Frontal cortex (tissue), 4 donors: Measurements from ENCODE around the gene MSMB. TPM values are rescaled to one million over a fixed set of nuclear protein-coding genes. Genes with fewer than 3 reads are reported as not detected.
"Not testable (repeated sequence)": the region's sequence is repeated elsewhere in the genome, so short reads cannot be mapped to it uniquely, and the experiment has no call there.

Experiments
- DNase-seq, 2 donors: peaks; one replicate each; pipeline ENCODE4 v3.0.0; 2012; ENCODE audit warnings: low spot score in 2 of 2
- FAIRE-seq: peaks from 2 replicates; lab custom pipeline; 2012; peaks lifted over from hg19 to GRCh38; lab: Jason Lieb, UNC
- total RNA-seq: library from RNA; depleted of rRNA; stranded (reverse); fragments of >200 nt; gene quantifications from one replicate; pipeline ENCODE4 v1.2.3, GENCODE V29; 2014
- donor health status: control.
- donor health status: control.
- donor health status: control.

The MSMB gene
- total RNA-seq, 1 donor from 2014 or later, result not detected

DNA sequence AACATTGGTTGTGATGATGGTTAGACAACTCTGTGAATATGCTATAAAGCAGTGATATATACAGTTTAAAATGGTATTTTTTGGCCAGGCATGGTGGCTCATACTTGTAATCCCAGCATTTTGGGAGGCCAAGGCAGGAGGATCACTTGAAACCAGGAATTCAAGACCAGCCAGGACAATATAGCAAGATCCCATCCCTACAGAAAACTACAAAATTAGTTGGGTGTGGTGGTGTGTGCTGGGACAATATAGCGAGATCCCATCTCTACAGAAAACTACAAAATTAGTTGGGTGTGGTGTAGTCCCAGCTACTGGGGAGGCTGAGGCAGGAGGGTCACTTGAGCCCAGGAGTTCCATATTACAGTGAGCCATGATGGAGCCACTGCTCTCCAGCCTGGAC is 27.5 kb upstream of the MSMB start:
- DNase-seq (no peak), FAIRE-seq (no peak)

DNA sequence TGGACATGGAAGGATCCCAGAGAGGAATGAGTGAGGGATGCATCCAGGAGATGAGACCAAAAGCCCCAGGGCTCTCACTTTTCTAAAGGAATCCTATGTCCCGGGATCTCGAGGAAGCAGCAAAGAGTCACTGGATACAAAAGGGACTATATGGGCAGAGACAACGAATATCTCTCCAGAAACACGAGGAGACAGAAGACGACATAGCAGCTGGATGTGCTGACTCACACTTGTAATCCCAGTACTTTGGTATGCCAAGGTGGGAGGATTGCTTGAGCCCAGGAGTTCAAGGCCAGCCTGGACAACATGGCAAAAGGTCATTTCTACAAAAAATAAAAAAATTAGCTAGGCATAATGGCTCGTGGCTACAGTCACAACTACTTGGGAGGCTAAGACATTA is 24.7 kb upstream of the MSMB start:
- DNase-seq (no peak), FAIRE-seq (no peak)

DNA sequence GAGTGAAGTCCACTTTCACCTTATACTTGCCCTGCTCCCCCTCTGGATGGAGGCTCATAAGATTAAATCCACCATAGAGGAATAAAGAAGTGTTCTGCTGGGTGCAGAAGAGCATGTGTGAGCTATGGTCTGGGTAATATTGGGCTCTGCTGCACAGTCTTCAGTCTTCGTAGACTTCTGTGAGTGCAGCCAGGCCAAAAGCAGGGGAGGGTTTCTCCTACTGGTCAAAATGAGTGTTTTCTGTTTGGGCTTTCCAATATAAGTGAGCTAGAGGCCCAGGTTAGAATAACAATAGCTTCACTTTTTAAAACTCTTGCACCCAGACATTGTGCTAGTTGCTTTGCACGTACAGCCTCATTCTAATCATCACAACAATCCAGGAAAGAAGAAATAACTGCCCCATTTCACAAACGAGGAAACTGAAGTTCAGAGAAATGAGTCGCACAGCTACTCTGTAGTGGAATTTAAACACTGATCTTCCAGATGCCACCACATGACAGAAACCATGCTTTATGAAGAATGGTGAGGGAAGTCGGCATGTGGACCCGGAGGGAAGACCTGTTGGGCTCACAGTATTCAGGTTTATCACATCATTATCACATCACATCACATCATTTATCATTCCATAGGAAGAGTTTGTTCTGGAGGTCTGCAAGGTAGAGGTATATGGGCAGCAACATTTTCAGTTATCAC is 23.8 kb upstream of the MSMB start:
- FAIRE-seq (no peak), DNase-seq (no peak)

DNA sequence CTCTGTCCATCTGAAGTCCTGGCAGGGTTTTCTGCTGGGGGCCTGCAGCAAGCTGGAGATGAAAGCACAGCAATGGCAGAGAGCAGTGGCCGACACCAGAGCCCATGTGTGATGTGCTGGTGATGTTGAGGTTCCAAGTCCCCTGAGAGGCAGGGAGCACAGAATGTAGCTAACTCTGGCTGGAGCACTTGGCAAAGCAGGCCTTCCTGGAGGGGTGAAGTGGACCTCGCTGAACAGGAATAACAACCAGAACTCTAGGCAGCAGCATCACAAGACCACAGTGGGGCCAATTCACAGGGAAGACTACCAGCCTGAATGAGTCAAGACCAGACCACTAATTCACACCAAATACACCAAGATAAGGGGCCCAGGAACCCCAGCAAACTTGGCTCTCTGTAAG is 22.8 kb upstream of the MSMB start:
- FAIRE-seq (no peak), DNase-seq (no peak)

DNA sequence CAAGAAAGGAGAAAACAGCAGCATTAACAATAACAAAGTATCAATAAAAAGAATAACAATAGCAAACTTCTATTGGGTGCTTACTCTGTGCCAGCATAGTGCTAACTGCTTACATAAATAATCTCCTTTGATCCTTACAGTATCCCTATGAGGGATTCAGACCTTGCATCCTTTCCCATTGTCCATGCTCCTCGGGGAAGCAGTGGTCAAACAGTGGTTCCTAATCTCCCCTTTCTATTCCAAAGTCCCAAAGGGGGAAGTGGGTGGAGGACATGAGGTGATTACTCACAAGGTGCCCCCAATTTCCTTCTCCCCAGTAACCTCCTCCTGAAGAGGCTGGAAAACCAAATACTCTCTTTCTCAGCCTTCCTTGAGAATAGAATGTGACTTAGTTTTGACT is 22.0 kb upstream of the MSMB start:
- DNase-seq (no peak), FAIRE-seq (no peak)

DNA sequence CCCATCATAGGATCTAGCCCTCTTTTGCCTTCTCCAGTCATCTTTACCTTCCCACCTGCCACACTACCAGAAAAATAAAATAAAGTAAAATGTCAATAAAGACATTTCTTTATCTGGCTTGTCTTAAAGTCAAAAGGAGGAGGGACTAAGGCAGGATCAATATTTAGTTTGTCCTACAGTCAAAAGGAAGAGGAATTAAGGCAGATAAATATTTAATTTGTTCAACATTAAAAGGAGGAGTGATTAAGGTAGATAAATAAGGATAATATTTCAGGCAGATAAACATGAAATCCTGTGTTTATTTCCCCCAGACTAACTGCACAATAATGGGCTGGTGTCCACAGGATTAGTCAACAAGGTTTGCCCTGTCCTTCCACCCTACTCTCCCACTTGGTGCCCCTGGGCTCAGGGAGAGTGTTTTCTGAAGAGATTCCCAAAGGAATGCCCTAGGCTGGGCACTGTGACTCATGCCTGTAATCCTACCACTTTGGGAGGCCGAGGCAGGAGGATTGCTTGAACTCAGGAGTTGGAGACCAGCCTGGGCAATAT is 18.3 kb upstream of the MSMB start:
- no peak for DNase-seq
- FAIRE-seq, result no peak

DNA sequence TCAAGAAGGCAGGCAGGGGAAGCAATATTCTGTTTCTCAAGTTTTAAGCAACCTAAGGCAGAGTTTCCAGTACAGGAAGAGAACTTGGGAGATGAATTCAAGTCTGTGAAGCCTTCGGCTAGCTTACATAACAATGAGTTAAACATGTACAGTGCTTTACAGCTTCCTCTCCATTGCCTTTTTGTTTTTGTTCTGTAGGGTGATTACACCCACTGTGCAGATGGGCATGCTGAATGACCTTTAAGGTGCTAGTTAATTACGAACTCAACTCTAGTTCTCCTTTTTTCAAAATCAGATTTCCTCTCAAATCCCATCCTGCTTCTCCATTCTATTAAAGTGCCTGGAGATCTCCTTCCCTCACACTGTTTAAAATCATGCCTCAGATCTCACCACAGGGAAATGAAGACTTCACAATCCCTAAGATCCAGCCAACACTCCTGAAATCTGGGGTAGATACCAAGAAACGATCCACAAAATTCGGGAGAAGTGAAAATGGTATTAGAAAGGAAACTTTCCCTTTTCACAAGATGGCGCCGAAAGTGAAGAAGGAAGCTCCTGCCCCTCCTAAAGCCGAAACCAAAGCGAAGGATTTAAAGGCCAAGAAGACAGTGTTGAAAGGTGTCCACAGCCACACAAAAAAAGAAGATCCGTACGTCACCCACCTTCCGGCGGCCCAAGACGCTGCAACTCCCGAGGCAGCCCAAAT is 16.8 kb upstream of the MSMB start:
- no peak for FAIRE-seq
- DNase-seq, result no peak

DNA sequence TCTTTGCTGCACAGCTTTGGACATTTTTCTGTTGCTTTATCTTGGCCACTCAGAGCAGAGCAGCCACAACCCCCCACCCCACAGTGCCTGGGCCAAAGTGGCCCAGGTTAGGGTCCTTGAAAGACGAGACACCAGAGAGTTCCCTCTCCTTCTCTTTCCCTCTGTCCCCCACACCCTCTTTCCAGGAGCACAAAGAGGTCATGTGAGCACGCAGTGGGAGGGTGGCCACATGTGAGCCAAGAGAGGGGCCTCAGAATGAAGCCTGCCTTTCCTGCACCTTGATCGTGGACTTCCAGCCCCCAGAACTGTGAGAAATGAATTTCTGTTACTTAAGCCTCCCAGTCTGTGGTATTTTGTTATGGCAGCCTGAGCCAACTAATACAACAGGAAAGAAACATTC is 14.6 kb upstream of the MSMB start:
- no peak for FAIRE-seq

DNA sequence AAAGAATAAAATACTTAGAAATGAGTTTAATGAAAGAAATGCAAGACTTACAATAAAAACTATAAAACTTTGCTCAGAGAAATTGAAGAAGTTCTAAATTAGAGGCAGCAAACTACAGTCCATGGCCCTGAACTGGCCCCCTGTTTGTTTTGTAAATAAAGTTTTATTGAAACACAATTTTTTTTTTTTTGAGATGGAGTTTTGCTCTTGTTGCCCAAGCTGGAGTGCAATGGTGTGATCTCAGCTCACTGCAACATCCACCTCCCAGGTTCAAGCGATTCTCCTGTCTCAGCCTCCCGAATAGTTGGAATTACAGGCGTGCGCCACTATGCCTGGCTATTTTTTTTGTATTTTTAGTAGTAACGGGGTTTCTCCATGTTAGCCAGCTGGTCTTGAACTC is 11.9 kb upstream of the MSMB start:
- DNase-seq, FAIRE-seq: not testable (repeated sequence)

More for the DNA sequence above, 14.6 kb upstream of the MSMB start:
- DNase-seq, result no peak

DNA sequence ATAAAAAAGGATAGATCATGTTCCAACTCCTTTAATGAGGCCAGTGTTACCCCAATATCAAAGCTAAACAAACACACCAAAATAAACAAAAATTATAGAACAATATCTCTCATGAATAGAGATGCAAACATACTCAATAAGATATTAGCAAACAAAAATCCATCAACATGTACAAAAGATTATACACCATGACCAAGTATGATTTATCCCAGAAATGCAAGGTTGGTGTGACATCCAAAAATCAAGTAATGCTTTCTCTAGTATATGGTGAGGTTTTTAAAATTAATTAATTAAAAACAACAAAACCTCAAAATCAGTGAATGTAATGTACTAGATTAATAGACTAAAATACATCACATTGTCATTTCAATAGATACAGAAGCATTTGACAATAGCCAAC is 11.0 kb upstream of the MSMB start:
- no peak for FAIRE-seq
- no peak for DNase-seq

DNA sequence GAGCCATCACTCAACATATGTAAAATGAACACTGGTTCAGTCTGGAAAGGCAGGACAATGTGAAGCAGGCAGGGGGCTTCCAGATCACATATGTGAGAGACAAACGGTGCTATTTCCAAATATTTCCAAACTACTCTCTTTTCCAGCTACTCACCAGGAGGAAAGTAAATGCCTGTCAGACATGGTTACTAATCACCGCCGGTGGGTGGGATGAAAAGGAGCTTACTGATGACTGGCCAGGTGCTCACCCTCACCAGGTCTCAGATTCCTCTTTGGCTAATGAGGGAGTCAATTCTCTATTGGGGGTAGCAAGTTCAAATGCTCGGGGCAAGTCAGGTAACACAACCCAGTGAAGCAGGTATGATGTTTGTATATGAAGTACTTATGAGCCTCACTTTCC is 9.7 kb upstream of the MSMB start:
- no peak for DNase-seq
- FAIRE-seq, result no peak

DNA sequence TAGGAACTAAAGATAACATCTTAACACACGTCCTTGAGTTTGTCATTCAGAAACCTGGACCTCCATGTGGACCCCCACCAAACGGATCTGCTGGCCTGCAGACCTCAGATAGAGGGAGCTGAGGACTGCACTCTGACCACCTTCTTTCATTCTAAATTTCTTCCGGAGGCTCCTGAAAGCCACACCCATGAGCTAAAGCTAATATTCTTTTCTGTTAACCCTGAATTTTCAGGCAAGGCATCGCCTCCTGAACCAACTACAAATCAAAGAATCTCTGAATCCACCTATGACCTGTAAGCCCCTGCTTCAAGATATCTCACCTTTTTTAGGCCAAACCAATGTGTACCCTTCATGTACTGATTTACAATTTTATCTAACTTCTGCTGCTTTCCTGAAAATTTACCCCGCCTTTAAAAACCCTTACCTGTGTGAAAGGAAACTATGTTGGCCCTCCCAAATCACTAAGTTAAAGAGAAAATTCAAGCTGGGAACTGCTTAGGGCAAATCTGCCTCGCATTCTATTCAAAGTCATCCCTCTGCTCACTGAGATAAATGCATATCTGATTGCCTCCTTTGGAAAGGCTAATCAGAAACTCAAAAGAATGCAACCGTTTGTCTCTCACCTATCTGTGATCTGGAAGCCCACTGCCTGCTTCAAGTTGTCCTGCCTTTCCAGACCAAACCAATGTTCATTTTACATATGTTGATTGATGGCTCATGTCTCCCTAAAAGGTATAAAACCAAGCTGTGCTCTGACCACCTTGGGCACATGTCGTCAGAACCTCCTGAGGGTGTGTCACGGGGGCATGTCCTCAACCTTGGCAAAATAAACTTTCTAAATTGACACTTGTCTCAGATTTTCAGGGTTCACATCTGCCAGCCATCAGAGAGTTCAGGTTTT is 7.7 kb upstream of the MSMB start:
- DNase-seq (no peak), FAIRE-seq (no peak)

DNA sequence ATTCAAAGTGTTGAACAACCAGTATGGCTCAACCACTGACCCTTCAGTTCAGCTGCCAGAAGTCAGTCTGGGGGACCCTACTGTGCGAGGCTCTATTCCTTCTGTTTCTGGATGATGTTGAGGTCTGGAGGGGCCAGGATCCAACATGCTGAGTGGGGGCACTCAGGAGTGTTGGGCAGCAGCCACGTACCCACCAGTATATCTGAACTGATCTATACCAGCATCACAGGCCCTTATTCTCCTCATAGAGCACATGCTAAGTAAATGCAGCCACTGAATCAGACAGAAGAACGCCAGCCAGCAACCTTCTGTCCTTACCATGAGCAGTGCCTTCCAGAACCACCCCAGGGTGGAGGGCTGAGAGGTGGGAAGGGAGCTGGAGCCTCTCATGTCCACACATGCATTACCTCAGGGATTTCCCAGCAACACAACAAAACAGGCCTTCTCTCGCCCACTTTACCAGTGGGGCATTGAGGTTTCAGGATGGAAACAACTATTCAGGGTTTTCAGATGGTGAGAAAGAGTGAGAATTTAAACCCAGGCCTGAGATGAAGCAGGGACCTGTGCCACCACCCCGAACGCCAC is 6.8 kb upstream of the MSMB start:
- DNase-seq, result no peak
- no peak for FAIRE-seq

DNA sequence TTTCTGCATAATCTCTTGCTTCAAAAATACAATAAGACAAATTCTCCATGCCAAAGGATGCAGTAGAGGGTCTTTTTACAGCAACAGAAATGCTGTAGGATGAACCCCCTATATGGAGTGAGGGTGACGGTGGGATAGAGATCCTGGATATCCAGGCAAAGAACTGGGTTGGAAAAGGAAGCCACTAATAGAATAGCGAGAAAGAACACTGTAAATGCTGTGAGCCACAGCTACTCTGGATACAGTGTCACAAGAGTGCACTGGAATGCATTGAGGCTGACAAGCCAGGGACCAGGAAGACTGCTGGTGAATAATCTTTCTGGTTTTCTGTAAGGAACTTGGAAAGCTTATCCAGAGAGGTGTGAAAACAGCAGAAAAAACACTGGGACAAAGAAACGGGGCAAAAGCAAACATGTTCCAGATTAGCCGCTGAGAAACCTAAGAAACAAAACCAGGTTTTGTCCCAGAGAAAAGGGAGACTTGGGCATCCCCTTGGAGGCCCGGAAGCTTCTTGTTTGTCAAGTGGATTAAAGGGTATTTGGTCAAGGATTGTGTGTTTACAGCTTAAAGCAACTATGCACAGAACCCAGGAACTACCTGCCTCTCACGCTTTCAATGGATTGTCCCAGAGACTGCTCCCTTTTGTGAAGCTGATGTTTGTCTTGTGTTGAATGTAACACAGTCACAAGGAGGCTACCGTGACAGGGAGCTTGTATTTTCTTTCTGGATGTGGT is 6.2 kb upstream of the MSMB start:
- no peak for FAIRE-seq
- no peak for DNase-seq

DNA sequence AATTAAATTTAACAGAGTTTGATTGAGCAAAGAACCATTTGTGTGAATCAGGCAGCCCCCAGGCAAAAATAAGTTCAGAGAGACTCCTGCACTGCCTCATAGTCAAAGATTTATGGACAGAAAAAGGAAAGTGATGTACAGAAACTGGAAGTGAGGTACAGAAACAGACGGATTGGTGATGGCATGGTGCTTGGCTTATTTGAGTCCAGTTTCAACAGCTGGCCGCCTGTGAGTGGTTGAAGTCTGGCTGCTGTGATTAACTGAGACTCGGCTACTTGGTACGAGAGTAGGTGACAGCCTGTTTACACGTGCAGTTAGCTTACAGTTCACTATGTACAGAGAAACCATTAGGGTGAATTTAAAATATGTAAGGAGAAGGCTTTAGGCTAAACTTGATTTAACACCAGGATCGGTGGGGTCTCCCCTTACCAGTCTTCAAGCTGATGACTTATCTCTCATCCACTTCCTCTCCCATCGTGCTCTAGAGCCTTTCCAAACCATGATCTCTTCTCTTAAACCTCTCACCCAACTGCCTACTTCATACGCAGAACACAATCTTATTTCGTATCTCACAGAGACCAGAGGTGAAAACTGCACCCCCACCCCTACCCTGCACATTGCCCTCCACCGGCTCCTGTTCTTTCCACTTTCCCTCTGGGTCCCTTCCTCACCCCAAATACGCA is 5.0 kb upstream of the MSMB start:
- FAIRE-seq, result no peak

DNA sequence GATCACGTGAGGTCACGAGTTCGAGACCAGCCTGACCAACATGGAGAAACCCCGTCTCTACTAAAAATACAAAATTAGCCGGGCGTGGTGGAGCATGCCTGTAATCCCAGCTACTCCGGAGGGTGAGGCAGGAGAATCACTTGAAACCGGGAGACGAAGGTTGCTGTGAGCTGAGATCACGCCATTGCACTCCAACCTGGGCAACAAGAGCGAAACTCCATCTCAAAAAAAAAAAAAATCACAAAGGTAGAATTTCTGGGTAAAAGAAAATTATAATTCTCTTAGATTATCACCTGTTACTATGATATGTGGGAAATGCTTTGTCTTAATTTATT is 3.4 kb upstream of the MSMB start:
- not testable (repeated sequence) for FAIRE-seq

More for the DNA sequence above, 5.0 kb upstream of the MSMB start:
- DNase-seq, result no peak

DNA sequence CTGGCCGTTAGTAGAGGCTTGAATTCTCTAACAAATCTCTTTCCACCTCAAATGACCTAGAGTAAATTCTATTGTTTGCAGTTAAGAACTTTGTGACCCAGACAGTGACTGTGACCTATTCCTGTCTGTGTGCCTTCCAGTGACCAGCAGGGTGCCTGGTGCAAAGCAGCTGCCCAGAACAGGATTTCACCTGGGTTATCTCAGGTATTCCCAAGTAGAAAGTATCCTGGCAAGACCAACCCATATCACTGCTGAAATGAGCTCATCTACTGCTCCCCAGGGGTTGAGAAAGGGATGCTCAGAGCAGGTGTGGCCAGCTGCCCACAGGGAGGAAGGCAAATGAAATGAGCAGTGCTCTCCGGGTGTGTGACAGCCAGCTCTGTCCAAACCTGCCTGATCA is 2.1 kb upstream of the MSMB start:
- no peak for FAIRE-seq
- no peak for DNase-seq

More for the DNA sequence above, 3.4 kb upstream of the MSMB start:
- DNase-seq, result not testable (repeated sequence)

DNA sequence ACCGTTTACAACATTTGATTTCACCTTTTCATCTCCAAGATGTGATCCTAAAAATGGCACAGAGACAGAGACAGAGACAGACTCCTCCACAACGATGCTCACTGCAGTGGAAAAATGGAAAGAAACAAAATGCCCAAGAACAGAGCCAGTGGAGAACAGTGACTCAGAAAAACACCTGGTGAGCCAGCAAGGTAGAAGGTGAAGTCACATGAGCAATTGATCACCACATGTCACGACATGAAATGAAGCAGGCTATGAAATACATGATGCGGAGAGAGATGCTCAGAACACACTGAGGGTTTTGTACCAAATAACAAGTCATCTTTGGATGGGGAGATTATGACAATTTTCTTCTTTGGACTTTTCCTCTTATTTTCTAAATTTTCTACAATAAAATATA is 3.5 kb downstream of the MSMB start:
- no peak for DNase-seq
- no peak for FAIRE-seq

DNA sequence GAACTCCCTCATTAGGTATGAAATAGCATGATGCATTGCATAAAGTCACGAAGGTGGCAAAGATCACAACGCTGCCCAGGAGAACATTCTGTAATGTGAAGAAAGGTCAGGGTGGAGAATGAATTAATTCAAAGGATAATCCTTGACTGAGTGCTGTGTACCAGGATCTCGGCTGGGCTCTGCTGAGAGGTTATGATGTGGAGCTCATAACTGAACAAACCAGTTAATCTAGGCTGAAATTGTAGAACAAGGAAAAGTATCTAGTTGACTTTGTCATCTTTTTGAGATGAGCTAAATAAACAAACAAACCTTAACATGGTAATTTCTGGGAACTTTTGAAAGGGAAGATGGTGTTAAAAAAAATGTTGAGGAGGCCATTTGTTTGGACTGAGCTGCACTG is 6.1 kb downstream of the MSMB start:
- FAIRE-seq, result no peak
- DNase-seq, result no peak
